ENCODE data around the gene STK38L.

- TF ChIP-seq CTCF (optimal IDR thresholded peaks at IDR 0.05 in 1 of 3, IDR thresholded peaks at IDR 0.05 in 1 of 3, conservative IDR thresholded peaks at IDR 0.05 in 1 of 3; ENCODE audit: extremely low read depth in 1 of 3, insufficient read depth in 2 of 3, low read length in 3 of 3) (no peak), EZH2 (IDR thresholded peaks at IDR 0.05; ENCODE audit: low read length) (no peak)
These were observed 45.3 kb downstream of the STK38L start for GRCh38 chr12:27289414-27289813.
